ENCODE data around the gene EVI5L. TPM values are rescaled to one million over a fixed set of nuclear protein-coding genes. Genes with fewer than 3 reads are reported as not detected.

EVI5L gene
- total RNA-seq, 1 donor from 2014 or later, result 17.2 TPM

GRCh38 chr19:7850000-7850813 is 20.2 kb downstream of the EVI5L start:
- intact Hi-C loops (cut with DNase I), result no loop called here
- H3K27ac ChIP-seq, result no peak overlapping the region
- H3K36me3 ChIP-seq, result no peaks in the 10 kb centered on the region
- H3K27me3 ChIP-seq, result no peaks in the 10 kb centered on the region
- TF ChIP-seq CTCF (IDR thresholded peaks at IDR 0.05) (no peak), POLR2A (IDR thresholded peaks at IDR 0.05) (no peak), POLR2AphosphoS5 (IDR thresholded peaks at IDR 0.05; ENCODE audit: insufficient read depth in 1 of 2, low read depth in 1 of 2) (no peak)
- H3K4me1 ChIP-seq, result peaks cover 8% of the 10 kb centered on the region
- H3K9me3 ChIP-seq, result no peaks in the 10 kb centered on the region
- no peak for DNase-seq (ENCODE audit: extremely low spot score in 2 of 2)
- H3K4me3 ChIP-seq, result no peak overlapping the region

- H3K27ac ChIP-seq, result no peak overlapping the region
Observed at GRCh38 chr19:7850945-7851622, 21.1 kb downstream of the EVI5L start.

GRCh38 chr19:7851623-7852500 is 21.8 kb downstream of the EVI5L start:
- intact Hi-C loops (cut with DNase I), result no loop called here
- no peak overlapping the region for H3K27ac ChIP-seq
- no peak for TF ChIP-seq CTCF (IDR thresholded peaks at IDR 0.05)
- TF ChIP-seq POLR2AphosphoS5 (IDR thresholded peaks at IDR 0.05; ENCODE audit: insufficient read depth in 1 of 2, low read depth in 1 of 2), result no peak
- no peak for TF ChIP-seq POLR2A (IDR thresholded peaks at IDR 0.05)

More at GRCh38 chr19:7850945-7851622, 21.1 kb downstream of the EVI5L start:
- no peak for TF ChIP-seq POLR2A (IDR thresholded peaks at IDR 0.05)
- TF ChIP-seq POLR2AphosphoS5 (IDR thresholded peaks at IDR 0.05; ENCODE audit: insufficient read depth in 1 of 2, low read depth in 1 of 2), result no peak
- TF ChIP-seq CTCF (IDR thresholded peaks at IDR 0.05), result no peak
- Histone ChIP-seq H3K4me1 (peaks cover 8% of the 10 kb centered on the region), H3K27me3 (no peaks in the 10 kb centered on the region), H3K36me3 (no peaks in the 10 kb centered on the region), H3K4me3 (no peak overlapping the region), H3K9me3 (no peaks in the 10 kb centered on the region)
- no peak for DNase-seq (ENCODE audit: extremely low spot score in 2 of 2)
- intact Hi-C loops (cut with DNase I), result no loop called here

GRCh38 chr19:7852851-7853769 is 23.1 kb downstream of the EVI5L start:
- no peaks in the 10 kb centered on the region for H3K9me3 ChIP-seq
- intact Hi-C loops (cut with DNase I), result no loop called here
- H3K4me3 ChIP-seq, result no peak overlapping the region
- H3K4me1 ChIP-seq, result peaks cover 8% of the 10 kb centered on the region
- no peaks in the 10 kb centered on the region for H3K36me3 ChIP-seq
- no peak overlapping the region for H3K27ac ChIP-seq
- DNase-seq (ENCODE audit: extremely low spot score in 2 of 2), result no peak
- no peaks in the 10 kb centered on the region for H3K27me3 ChIP-seq
- TF ChIP-seq CTCF (IDR thresholded peaks at IDR 0.05), result peak; percentile 55 to 91 (median 59)
- no peak for TF ChIP-seq POLR2AphosphoS5 (IDR thresholded peaks at IDR 0.05; ENCODE audit: insufficient read depth in 1 of 2, low read depth in 1 of 2)

More at GRCh38 chr19:7851623-7852500, 21.8 kb downstream of the EVI5L start:
- DNase-seq (ENCODE audit: extremely low spot score in 2 of 2), result no peak
- Histone ChIP-seq H3K27me3 (no peaks in the 10 kb centered on the region), H3K4me1 (peaks cover 8% of the 10 kb centered on the region), H3K9me3 (no peaks in the 10 kb centered on the region), H3K36me3 (no peaks in the 10 kb centered on the region), H3K4me3 (no peak overlapping the region)
